Stromal cell of bone marrow (primary cell): Measurements from ENCODE around the gene MARVELD1.

Source experiments
- DNase-seq: peaks from one replicate; pipeline ENCODE4 v3.0.0-alpha.2; 2012; ENCODE audit warnings: low read depth

Gene MARVELD1

GRCh38 chr10:97721871-97722780 lies 8.6 kb downstream of the MARVELD1 start:
- DNase-seq: no peak

GRCh38 chr10:97723001-97723400 lies 9.5 kb downstream of the MARVELD1 start:
- no peak for DNase-seq

- DNase-seq: peak; percentile 71
Measured at GRCh38 chr10:97724341-97724941, 10.9 kb downstream of the MARVELD1 start.

GRCh38 chr10:97726636-97727178 lies 13.2 kb downstream of the MARVELD1 start:
- DNase-seq: peak; percentile 86

- DNase-seq: no peak
Measured at GRCh38 chr10:97729014-97729413, 15.5 kb downstream of the MARVELD1 start.

- DNase-seq: peak; percentile 63
Measured at GRCh38 chr10:97731346-97732051, 18.0 kb downstream of the MARVELD1 start.

- no peak for DNase-seq
Measured at GRCh38 chr10:97732052-97732359, 18.5 kb downstream of the MARVELD1 start.

- DNase-seq: no peak
Measured at GRCh38 chr10:97733256-97733655, 19.7 kb downstream of the MARVELD1 start.

GRCh38 chr10:97734021-97734420 lies 20.5 kb downstream of the MARVELD1 start:
- no peak for DNase-seq

GRCh38 chr10:97736403-97736901 lies 22.9 kb downstream of the MARVELD1 start:
- no peak for DNase-seq

- peak; percentile 83 for DNase-seq
Measured at GRCh38 chr10:97736902-97737769, 23.6 kb downstream of the MARVELD1 start, which contains the start of gene ZFYVE27. Gene ZFYVE27, plus strand, starts transcription at chr10:97737128. Its CDS starts 1,350 bp downstream, at chr10:97738478.

GRCh38 chr10:97737770-97738265 lies 24.3 kb downstream of the MARVELD1 start:
- no peak for DNase-seq

GRCh38 chr10:97738616-97739015 lies 25.1 kb downstream of the MARVELD1 start:
- DNase-seq: no peak

GRCh38 chr10:97740613-97741012 lies 27.1 kb downstream of the MARVELD1 start:
- DNase-seq: no peak

GRCh38 chr10:97743169-97743943 lies 29.8 kb downstream of the MARVELD1 start:
- no peak for DNase-seq

- DNase-seq: no peak
Measured at GRCh38 chr10:97744405-97745035, 31.0 kb downstream of the MARVELD1 start.

GRCh38 chr10:97747573-97747972 lies 34.0 kb downstream of the MARVELD1 start:
- DNase-seq: no peak

- DNase-seq: no peak
Measured at GRCh38 chr10:97748116-97748515, 34.6 kb downstream of the MARVELD1 start.

GRCh38 chr10:97752956-97753355 lies 39.4 kb downstream of the MARVELD1 start:
- DNase-seq: no peak

GRCh38 chr10:97754726-97755125 lies 41.2 kb downstream of the MARVELD1 start:
- DNase-seq: no peak
